HG03108 (cell line): ENCODE measurements around the gene ARHGEF35.
"Not testable (repeated sequence)": the region's sequence is repeated elsewhere in the genome, so short reads cannot be mapped to it uniquely, and the experiment has no call there.

Source experiments
- ATAC-seq: cut with Tn5 transposase; IDR thresholded peaks from one replicate; pipeline ENCODE4 v1.9.1; 2021; ENCODE audit warnings: moderate library complexity; ENCODE audit not compliant: unreplicated experiment

ARHGEF35 gene

DNA sequence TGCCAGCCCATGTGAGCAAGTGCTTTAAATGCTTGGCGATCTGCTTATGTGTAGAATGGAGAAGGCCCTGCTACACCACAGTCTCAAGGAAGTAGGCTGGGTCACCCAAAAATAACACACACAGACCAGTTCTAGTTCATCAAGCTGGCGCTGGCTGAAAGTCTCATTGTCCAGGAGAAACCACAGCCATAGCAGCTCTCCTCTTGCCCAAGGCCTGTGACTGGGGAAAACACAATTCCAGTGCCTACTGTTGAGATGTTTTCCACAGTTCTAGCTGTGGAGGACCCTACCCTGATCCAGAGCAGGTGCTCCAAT, 16.5 kb downstream of the ARHGEF35 start:
- peak; percentile 49 for ATAC-seq

DNA sequence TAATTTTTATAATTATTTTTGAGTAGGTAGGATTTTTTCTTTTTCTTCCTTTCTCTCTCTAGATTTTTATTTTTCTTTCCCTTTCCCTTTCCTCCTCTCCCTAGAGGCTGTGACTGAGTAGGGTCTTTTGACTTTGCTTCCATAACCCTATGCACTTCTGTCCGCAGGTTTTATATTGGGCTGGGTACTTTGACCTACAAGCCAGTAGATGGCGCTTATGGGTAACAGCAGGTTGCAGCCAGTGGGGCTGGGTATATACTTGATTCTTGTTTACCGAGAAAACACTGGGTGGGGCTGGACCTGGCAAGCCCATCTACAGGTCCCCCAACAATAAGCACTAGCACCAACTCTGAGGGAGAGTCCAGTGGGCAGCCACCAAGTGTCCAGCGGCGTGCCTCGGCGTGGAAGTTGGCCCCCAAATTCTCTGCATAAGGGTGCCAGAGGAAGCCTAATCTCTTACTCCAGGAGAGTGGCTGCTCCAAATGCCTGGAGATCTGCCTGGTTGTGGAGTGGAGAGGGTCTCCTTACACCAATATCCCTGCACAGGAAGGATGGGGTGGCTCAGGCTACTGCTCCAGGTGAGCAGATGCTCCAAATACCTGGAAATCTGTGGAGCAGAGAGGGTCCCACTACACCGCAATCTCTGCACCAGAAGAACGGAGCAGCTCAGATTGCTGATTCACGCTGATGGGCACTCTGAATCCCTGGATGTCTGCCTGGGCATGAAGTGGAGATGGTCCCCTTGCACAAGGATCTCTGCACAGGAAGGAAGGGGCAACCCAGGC, 17.1 kb downstream of the ARHGEF35 start:
- ATAC-seq: peak; percentile 87

- no peak for ATAC-seq
Measured at GRCh38 chr7:144174613-144175012, 21.0 kb downstream of the ARHGEF35 start.

DNA sequence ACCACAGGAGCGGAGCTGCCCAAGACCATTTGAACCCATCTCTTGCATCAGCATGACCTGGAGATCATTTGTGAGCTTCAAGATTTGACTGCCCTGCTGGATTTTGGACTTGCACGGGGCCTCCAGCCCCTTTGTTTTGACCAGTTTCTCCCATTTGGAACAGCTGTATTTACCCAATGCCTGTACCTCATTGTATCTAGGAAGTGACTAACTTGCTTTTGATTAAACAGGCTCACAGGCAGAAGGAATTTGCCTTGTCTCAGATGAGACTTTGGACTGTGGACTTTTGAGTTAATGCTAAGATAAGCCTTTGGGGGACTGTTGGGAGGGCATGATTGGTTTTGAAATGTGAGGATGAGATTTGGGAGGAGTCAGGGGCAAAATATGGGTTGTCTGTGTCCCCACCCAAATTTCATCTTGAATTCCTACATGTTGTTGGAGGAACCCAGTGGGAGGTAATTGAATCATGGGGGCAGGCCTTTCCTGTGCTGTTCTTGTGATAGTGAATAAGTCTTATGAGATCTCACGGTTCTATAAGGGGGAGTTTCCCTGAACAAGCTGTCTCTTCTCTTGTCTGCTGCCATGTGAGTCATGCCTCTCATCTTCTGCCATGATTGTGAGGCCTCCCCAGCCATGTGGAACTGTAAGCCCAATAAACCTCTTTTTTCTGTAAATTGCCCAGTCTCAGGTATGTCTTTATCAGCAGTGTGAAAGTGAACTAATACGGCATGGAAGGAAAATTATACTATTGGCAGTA, 23.9 kb downstream of the ARHGEF35 start:
- ATAC-seq: not testable (repeated sequence)

DNA sequence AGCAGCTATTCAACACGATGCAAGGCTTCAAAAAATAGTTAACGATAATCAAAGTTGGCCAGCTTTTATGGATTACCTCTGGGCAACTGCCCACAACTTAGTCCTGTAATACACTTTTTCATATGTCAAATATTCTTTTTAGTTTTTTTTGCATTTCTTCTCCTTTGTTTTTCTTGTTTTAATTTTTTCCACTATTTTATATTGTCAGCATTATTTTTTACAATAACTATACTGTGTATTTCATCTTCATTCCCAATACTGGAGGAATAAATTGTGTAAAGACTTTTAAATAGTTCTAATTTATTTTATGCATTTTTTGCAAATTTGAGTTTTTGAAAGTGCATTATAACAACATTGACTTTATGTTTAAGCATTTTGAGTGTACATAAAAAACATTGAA, 30.8 kb downstream of the ARHGEF35 start:
- no peak for ATAC-seq

DNA sequence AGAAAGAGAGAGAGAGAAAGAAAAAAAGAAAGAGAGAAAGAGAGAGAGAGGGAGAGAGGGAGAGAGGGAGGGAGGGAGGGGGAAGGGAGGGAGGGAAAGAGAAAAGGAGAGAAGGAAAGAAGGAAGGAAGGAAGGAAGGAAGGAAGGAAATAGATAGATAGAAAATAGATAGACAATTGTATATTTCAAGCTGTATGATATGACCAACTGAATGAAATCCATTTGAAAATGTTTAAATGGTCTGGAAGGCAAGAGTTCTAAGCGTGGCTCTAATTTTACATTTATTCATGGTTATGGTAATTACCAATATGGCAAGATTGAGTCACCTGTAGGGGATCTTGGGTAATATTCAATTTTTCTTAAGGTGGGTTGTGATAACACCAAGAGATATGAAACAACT, 36.8 kb downstream of the ARHGEF35 start:
- no peak for ATAC-seq

- no peak for ATAC-seq
Measured at GRCh38 chr7:144148224-144148827, 47.3 kb downstream of the ARHGEF35 start.

- ATAC-seq: no peak
Measured at GRCh38 chr7:144144426-144144825, 51.2 kb downstream of the ARHGEF35 start.

- ATAC-seq: no peak
Measured at GRCh38 chr7:144142187-144142586, 53.4 kb downstream of the ARHGEF35 start.

- no peak for ATAC-seq
Measured at GRCh38 chr7:144137501-144137900, 58.1 kb downstream of the ARHGEF35 start.
